Activated CD4-positive, alpha-beta T cell treated with anti-CD3 and anti-CD28 coated beads, Interleukin-2, amount 50 U/mL, for 48 hours (primary cell): ENCODE measurements around the gene FRAT1.
"Not testable (repeated sequence)": the region's sequence is repeated elsewhere in the genome, so short reads cannot be mapped to it uniquely, and the experiment has no call there.

Experiments
- DNase-seq, 2 experiments: peaks; one replicate each; pipeline ENCODE4 v3.0.0-alpha.2; 2020

FRAT1 gene

DNA sequence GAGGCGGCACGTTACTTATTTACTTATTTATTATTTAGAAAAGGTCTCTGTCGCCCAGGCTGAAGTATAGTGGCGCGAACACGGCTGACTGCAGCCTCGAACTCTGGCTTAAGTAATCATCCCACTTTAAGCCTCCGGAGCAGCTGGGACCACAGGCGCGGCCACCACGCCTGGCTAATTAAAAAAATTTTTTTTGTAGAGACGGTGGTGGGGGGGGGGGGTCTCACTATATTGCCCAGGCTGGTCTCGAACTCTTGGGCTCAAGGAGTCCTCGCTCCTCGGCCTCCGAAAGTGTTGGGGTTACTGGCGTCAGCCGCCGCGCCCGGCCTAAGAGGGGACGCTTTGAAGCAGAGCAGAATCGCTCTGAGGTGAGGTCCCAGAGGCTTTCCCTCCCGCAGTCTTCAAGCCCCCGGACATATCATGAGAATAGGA lies 16.1 kb downstream of the FRAT1 start:
- no peak for DNase-seq

DNA sequence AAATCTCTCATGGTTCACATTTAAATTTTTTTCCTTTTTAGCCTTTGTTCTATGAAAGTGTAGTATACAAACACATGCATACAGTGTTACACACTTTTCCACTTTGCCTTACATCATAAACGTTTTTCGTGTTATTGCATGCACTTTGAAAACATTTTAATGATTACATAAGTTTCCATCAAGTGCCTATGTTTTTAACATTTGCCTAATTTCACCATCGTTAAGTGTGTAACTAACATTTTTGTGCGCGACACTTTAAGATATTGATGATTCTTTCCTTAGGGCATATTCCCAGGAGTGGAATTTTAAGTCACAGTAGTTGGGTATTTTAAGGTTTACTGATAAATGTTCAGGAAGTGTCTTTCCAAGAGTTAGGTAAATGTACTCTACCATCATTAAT lies 16.9 kb downstream of the FRAT1 start:
- no peak for DNase-seq

DNA sequence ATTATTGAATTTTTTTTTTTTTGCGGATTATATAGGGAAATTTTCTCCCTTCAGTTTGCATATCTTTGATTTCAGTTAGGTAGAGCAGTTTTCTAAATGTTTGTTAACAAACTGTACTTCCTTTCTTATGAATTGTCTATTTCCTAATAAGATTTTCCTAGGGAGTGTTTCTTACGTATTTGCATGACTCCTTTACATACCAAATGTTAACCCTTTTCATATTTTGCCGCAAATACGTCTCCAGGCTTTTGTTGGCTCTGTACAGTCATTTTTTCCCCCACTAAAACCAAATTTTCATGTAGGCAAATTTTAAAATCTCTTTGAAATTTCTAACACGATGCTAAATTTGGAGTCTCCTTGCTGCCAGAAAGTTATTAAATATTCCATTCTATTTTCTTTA lies 17.4 kb downstream of the FRAT1 start:
- no peak for DNase-seq

DNA sequence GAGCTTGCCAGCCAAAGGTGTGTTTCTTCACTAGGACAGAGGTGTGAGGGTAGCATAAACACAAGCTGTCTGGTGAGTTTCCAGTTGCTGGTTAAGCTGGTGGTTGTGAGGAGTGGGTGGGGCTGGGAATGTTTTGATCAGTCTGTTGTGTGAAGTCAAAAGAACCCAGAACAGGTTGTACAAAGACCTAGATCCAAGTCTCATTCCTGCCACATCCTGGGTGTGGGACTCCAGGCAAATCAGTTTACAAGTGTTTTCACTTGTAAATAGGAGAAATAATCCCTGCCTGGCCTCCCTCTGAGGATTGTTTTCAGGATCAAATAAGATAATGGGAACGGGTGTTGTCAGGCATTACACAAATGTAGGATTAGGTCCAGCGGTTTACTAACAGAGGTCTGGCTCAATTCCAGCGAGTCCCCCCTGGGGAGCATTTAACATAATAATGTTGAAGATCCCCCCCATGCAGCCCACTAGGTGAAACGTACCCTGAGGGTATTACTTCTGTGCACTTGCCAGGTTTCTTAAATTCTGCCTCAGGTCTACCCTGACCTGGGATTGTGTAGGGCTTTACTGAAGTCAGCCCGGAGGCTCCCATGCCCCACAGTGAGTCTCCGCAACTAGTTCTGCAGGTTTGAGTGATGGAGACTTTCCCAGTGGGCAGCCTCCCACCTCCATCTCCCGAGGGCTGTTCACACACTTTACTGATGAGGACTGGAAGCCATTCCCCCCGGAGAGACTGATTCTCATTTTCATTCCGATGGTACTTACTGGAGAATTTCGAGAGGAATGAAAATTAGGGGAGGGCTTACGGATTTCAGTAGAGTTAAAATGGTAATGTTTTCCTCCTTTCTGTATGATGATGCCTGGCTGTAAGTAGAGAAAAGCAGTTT lies 18.1 kb downstream of the FRAT1 start:
- no peak for DNase-seq

DNA sequence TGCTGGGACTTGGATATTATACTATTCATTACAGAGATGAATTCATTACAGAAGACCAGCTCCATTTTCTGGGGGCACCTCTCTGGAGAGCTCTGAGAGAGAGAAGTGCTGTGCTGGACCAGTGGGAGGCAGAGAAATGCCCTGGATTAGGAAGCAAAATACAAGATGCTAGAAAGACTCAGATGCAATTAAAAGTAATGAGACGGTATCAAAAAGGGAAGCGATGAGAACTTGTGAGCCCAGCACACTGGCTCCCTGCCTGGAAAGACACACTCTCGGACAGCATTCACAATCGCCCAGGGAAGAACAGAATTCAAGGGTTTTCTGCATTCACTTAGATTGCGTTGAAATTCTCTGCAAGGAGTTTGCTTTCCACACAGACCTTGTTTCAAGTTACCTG lies 19.0 kb downstream of the FRAT1 start:
- no peak for DNase-seq

DNA sequence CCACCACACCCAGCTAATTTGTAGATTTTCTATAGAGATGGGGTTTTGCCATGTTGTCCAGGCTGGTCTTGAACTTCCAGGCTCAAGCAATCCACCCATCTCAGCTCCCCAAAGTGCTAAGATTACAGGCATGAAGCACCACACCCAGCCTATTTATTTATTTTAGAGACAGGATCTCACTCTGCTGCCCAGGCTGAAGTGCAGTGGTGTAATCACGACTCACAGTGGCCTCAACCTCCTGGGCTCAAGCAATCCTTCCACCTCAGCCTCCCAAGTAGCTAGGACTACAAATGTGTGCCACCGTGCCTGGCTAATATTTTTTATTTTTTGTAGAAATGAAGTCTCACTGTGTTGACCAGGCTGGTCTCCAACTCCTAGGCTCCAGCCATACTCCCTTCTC lies 22.3 kb downstream of the FRAT1 start:
- no peak for DNase-seq

DNA sequence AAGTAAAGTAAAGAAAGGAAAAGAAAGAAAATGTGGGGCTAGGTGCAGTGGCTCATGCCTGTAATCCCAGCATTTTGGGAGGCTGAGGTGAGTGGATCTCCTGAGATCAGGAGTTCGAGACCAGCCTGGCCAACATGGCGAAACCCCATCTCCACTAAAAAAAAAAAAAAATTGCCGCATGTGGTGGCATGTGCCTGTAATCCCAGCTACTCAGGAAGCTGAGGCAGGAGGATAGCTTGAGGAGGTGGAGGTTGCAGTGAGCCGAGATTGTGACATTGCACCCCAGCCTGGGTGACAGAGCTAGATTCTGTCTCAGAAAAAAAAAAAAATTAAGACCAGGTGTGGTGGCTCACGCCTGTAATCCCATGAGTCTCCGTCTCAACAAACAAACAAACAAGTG lies 24.6 kb downstream of the FRAT1 start:
- DNase-seq = not testable (repeated sequence)

DNA sequence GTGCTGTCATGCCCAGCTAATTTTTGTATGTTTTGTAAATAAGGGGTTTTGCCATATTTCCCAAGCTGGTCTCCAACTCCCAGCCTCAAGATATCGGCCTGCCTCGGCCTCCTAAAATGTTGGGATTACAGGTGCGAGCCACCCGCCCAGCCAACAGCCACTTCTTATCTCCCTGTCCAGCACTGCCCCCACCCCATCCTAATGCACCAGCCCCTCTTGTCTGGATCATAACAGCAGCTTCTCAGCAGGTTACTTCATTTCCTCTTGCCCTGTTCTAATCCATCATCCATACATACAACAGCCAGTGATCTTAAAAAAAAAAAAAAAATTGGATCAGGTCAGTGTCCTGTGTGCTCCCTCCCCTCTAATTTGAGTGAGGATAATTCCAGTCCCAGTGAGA lies 28.2 kb downstream of the FRAT1 start:
- no peak for DNase-seq

DNA sequence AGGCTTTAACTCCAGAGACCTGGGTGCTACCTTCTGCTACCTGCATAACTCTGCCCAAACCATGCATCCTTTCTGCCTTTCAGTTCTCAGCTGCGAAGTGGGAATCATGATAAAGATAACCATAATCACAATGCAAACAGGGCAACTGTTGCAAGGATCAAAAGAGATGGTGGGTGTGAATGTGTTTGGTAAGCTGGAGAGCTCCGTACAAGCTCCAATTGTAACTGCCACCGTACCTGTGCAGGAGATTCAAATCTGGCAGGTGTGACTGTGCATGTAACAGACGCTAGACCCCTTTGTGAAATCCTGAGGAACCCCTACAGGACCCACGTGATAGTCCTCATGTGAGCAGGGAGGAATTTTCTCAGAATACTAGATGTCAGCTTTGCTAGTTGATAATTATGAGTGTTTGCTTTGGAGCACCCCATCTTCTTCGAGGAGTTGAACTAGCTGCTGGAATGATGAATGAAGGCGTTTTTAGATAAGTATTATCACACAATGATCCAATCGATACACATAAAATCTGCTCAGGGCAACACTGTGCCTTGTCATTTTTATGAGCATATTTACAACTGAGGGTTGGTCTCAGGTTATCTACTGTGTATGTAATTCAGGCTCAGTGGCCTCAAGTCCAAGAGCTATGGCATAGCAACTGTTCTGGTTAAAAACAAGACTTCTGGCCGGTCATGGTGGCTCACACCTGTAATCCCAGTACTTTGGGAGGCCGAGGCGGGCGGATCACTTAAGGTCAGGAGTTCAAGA lies 30.9 kb downstream of the FRAT1 start:
- DNase-seq = no peak

DNA sequence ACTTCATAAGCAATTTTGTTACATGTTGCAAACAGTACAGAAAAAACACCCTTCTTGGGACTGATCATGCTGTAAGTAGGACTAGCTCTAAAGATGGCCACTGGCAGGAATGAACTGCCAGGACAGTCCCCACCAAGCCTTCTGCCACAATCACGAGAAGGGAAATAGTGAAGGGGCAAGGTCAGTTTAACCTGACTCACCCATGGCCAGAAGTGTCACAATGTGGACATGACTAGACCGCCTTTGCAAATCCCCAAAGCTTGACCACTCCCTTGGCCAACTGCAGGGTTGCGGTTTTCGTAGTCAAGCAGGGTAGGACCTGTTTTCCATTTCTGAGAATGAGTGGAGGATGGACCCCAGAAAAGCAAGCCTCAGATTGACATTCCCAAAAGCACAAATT lies 34.9 kb downstream of the FRAT1 start:
- no peak for DNase-seq

DNA sequence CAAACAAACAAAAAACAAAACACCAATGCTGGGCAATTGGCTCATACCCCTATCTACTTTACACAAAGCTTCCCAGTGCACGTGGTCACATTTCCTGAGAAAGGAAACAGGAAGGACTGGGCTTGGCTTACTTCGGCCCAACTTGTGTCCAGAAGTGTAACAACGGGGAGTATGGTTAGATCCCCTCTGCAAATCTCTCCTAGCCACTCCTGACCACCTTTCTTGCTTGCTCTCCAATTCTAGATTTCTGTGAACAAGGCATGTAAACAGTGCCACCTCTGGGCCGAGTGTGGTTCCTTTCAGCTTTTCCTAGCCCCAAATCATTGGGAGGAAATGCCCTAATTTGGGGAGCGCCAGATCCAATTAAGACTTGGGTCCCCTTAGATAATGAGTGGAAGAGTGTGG lies 36.5 kb downstream of the FRAT1 start:
- no peak for DNase-seq

DNA sequence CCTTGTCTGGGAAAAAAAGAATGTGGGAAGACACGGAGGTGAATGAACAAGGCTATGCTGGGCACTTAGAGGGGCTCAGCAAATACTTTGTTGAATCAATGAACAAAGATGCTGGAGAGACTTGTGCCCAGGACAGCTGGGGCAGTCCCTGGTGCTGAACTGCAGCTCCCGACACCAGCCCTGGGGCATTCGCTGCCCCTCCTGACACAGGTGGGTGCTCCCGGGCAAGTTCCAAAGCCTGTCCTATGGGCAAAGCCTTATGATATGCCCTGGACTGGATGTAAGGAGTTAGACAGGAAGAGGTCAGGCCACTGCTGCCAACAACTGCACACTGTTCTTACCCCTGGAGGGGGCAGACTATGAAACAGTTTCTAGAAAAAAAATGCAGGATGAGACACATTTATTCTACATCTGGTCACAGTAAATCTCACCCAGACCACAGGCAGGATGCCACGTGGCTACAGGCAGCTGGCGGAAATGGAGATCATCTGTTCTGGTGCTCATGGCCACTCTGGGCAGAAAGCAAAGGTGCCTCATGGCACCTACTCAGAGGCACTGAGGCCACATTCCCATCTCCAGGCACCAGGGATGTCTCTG lies 37.3 kb downstream of the FRAT1 start:
- no peak for DNase-seq

DNA sequence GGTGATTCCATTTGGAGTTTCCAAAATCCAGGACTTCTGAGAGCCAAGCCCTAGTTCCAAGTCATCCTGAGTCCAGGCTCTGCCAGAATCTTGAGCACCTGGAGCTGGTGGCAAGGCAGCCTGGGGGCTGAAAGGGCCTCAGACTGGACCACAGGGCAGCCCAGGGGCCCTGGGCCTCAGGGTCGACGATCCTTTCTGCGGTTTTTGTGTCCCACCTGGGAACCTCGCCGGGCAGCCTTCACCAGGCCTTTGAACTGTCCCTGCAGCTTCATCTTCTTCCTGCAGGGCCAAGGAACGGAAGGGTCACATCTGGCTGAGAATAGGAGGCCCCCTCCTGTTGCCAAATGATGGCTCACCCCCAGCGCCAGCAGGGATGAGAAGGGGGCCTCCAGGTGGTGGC lies 37.8 kb downstream of the FRAT1 start:
- no peak for DNase-seq

DNA sequence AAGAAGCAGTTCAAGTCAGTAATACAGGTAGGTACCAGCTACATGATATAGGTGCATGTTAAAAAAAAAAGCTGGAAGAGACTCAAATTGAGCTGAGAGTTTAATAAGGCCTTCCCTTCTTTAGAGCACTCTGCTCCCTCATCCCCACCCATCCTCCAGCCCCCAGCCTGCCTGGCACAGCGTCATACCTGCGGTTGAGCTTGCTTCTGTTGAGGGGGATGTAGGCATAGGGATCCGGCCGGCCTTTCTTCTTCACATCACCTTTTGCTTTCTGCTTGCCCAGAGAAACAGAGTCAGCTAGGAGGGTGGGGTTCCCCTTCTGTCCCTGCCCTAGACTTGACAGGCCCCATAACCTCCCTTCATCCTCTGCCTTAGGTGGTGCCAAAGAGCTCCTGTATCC lies 39.3 kb downstream of the FRAT1 start:
- no peak for DNase-seq

DNA sequence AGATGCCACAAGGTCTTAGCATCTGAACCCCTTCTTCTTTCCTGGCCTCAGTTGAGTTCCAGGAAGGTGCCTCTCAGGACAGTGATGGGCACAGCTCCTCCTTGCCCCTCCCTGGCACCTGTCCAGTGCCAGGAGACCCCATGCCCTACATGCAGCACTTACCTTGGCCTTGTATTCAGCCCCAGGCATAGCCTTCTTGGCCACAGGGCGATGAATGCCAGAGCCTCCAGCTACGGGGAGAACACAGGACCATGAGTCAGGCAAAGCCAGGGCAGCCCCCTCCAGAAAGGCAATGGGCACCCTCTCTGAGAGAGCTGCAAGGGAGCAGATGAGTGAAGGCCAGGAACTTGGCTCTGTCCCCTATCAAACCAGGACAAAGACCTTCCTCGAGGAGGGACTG lies 39.7 kb downstream of the FRAT1 start:
- DNase-seq = no peak

DNA sequence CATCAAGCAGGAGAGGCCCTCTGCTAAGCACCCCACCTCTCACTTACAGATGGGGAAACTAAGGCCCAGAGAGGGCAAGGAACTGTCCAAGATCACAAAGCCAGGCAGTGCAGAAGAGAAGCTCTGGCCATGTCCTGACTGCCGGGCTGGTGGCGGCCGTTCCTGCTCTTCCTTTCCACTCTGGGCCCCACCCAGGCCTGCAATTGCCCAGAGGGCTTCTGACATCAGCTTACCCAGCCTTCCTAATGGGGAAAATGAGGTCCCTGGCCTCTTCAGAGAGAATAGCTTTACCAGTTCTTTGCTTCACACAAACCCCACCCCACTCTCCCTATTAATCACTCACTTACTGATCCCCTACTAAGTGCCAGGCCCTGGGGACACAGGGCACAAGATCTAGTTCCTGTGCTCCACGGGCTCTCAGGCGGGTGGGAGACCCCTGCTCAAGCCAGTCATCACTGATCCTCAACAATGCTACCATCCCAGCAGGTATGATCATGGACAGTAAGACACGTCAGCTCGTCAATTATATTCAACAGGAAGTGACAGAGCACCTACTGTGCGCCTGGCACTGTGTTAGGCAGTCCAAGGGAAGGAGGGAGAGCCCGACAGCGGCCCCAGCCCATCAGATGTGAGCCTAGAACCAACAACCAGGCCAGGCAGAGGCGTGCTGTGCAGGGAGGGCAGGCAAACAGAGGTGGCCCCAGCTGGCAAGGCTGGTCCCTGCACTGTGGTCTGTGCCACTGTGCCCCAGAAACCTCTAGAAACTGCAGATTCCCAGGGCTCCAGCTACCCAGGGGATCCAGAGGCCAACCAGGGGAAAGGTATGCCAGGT lies 41.9 kb downstream of the FRAT1 start:
- no peak for DNase-seq

DNA sequence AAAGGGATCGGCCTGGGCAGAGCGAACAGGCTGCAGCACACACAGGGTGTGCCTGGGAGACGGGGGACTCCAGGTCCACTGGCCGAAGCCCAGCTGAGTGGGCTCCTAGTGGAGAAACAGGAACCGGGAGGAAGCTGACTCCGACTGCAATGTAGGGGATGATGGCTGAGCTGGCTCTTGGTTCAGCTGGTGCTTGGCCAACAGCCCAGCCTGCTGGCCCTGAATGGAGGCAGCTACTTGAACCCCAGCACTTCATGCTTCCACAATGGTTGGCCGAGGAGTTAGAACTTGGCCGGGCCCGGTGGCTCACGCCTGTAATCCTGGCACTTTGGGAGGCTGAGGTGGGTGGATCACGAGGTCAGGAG lies 42.4 kb downstream of the FRAT1 start:
- no peak for DNase-seq

DNA sequence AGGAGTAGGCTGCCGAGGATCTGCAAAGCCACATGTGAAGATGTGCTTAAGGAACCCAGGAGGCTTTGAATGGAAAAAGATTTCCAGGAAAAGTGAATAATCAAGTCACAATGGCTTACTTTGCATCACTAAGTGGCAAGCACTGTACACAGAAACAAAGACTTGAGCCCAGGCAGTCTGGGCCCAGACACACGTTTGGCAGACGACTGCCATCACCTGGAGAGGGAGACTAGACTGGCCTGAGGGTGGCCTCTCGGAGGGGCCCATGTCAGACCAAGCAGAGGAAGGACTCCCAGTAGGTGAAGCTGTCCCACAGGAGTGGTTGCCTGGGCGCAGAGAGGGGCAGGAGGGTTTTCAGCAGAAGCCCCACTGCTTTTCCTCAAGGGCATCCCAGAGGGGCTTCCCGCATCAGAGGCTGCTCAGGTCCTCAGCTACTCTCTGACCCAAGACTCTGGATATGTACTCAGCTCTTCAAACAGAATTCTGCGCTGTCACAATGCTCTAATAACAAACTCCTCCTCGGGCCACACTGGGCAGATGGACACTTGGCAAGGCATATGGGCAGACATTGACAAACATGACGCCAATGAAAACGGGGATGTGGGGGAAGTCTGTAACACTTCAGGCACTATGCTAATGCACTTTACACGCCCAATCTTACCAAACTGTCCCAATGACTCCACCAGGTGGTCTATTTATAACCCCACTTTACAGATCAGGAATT lies 43.4 kb downstream of the FRAT1 start:
- DNase-seq = no peak

DNA sequence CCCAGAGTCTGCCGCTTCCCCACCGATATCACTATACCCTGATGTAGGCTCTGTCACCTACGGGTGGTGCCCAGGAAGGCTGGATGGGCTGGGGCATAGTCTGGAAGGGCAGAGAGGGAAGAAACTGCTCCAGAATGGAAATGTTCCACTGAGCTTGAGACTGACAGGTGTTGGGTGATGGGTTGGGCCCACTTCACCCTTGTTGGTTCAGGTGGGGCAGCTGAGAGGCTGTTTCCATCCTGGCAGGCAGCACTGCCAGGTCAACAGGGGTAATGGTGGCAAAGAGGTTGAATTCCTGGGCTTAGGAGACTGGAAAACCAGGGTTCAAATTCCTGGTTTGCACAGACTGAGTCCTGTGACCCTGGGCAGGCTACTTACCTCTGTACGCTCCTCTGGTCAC lies 44.0 kb downstream of the FRAT1 start:
- DNase-seq = no peak

DNA sequence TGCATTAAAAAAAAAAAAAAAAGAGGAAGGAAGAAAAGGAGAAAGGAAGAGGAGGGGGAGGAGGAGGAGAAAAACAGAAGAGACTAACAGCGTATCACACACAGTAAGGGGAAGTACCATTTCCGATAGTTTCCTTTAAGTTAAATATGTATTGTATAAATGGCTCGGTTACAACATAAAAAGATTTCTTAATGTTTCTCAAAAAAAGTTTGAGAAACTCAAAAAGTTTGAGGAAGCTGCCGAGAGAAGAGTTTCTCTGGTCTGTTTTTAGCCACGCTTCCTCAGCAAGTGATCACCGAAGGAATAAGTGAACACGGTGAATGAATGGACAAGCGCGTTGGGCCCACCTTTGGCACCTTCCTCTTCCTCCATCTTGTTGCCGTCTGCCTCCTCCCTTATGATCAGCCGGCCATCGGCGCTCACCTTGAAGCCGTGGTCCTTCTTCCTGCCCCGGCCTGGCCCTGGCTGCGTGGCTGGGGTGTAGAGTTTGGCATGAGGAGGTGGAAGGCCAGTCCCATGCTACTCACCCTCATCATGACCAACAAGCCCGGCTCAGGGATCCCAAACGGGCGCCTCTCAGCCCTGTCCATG lies 46.8 kb downstream of the FRAT1 start:
- no peak for DNase-seq

DNA sequence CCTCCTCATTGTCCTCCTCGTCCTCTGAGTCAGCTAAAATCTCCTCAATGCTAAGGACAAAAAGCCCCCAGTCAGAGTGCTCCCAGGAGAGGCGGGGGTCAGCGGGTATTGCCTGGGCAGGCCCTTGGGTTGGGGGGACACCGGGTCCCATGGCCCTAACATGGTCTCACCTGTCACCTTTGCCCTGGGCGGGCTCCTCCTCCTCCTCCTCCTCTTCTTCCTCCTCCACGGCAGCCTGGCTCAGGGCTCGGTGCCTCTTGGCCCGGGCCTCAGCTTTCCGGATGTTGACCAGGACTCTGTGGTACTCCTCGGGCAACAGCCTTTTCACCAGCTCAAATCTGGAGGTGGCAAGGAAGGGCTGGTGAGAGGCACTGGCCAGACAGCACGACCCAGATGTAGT lies 47.5 kb downstream of the FRAT1 start:
- no peak for DNase-seq

DNA sequence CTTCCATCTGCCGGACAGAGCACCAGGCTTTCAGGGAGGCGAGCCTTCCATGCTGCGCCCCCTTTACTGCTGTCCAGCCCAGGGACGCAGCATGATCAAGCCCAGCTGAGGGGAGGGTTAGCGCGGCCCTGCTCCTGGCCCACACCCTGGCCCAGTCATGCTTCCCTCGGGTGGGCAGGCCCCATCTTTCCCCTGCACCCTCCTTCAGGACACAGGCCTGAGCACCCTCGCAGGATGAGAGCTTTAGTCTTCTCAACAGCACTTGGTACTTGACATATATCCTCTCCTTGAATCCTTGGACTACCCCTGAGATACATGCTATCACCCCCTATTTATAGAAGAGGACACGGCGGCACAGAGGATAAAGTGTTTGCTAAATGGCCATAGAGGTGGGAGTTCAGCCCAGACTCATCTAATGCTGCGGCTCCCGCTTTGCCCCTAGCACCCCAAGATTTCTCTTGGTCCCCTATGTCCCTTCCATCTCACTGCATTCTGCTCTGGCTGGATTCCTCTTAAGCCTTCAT lies 48.1 kb downstream of the FRAT1 start:
- no peak for DNase-seq
